WTC11 (cell line): ENCODE measurements around the gene FPR2. TPM values are rescaled to one million over a fixed set of nuclear protein-coding genes. Genes with fewer than 3 reads are reported as not detected.

Experiments
- ATAC-seq: fragments of 200-7000 bp; cut with Tn5 transposase; 2 replicates; pipeline ENCODE4 v1.10.0; 2021; ENCODE audit warnings: mild to moderate bottlenecking, moderate library complexity
- CTCF ChIA-PET: fragments of 300-600 bp; sonication (Branson Sonifier 250); formaldehyde crosslinking; loops from one replicate; lab custom pipeline; 2021; ENCODE audit warnings: antibody characterized with exemption; lab: Charles Lee
- POLR2A ChIA-PET: fragments of 350-600 bp; sonication (Branson Sonifier 250); formaldehyde crosslinking; loops from one replicate; lab custom pipeline; 2021; ENCODE audit warnings: antibody characterized with exemption; lab: Charles Lee
- DNase-seq: peaks from one replicate; pipeline ENCODE4 v3.0.0; 2021; ENCODE audit warnings: low spot score
- H3K27ac Mint-ChIP-seq: 2 replicates; pipeline ENCODE4 v1.8.0; 2021; ENCODE audit warnings: mixed read lengths
- H3K27me3 Mint-ChIP-seq: 2 replicates; pipeline ENCODE4 v1.8.0; 2021; ENCODE audit warnings: low read depth, mild to moderate bottlenecking, moderate library complexity, mixed read lengths
- H3K36me3 Mint-ChIP-seq: 2 replicates; pipeline ENCODE4 v1.8.0; 2021; ENCODE audit warnings: mixed read lengths
- H3K4me1 Mint-ChIP-seq: 2 replicates; pipeline ENCODE4 v1.8.0; 2022; ENCODE audit warnings: mixed read lengths
- H3K4me3 Mint-ChIP-seq: 2 replicates; pipeline ENCODE4 v1.8.0; 2021; ENCODE audit warnings: mild to moderate bottlenecking, moderate library complexity, mixed read lengths
- H3K9me3 Mint-ChIP-seq: 2 replicates; pipeline ENCODE4 v1.8.0; 2021; ENCODE audit warnings: mixed read lengths
- FOXP1 ChIP-seq: sonication (generic); formaldehyde crosslinking; IDR thresholded peaks from 2 replicates; pipeline ENCODE4 v1.8.0; 2022; ENCODE audit warnings: missing genetic modification reagents, mild to moderate bottlenecking, moderate library complexity, borderline replicate concordance
- JAZF1 ChIP-seq: fragments of 250-450 bp; sonication (Bioruptor Pico); IDR thresholded peaks from 2 replicates; pipeline ENCODE4 v1.9.0; 2021; ENCODE audit warnings: moderate library complexity, mild to moderate bottlenecking, inconsistent platforms
- JUN ChIP-seq: sonication (generic); formaldehyde crosslinking; IDR thresholded peaks from 2 replicates; pipeline ENCODE4 v1.8.0; 2023; ENCODE audit warnings: mild to moderate bottlenecking, missing genetic modification reagents
- NFATC4 ChIP-seq: fragments of 250-450 bp; sonication (Bioruptor Pico); IDR thresholded peaks from 2 replicates; pipeline ENCODE4 v1.9.0; 2021; ENCODE audit warnings: mild to moderate bottlenecking
- TEAD1 ChIP-seq: sonication (generic); formaldehyde crosslinking; IDR thresholded peaks from 2 replicates; pipeline ENCODE4 v1.8.0; 2022; ENCODE audit warnings: mild to moderate bottlenecking, missing genetic modification reagents
- ZNF219 ChIP-seq: sonication (generic); formaldehyde crosslinking; IDR thresholded peaks from 2 replicates; pipeline ENCODE4 v1.8.0; 2023; ENCODE audit warnings: missing genetic modification reagents, mild to moderate bottlenecking, borderline replicate concordance
- ZNF396 ChIP-seq: fragments of 250-450 bp; sonication (Bioruptor Pico); IDR thresholded peaks from 2 replicates; pipeline ENCODE4 v1.8.0; 2021; ENCODE audit warnings: mild to moderate bottlenecking, moderate library complexity, borderline replicate concordance
- total RNA-seq: library from RNA; stranded (reverse); gene quantifications from 3 replicates; pipeline ENCODE4 v1.2.3, GENCODE V29; 2021
- TF ChIP-seq, protein P1 (sequence below): fragments of 250-450 bp; sonication (Bioruptor Pico); IDR thresholded peaks from 2 replicates; pipeline ENCODE4 v1.9.0; 2021; ENCODE audit warnings: mild to moderate bottlenecking, borderline replicate concordance
- TF ChIP-seq, protein P2 (sequence below): fragments of 250-450 bp; sonication (Bioruptor Pico); conservative IDR thresholded peaks from 2 replicates; pipeline ENCODE4 v1.9.0; 2021; ENCODE audit warnings: mild to moderate bottlenecking
- TF ChIP-seq, protein P3 (sequence below): sonication (generic); formaldehyde crosslinking; conservative IDR thresholded peaks from 2 replicates; pipeline ENCODE4 v1.8.1; 2023; ENCODE audit warnings: mild to moderate bottlenecking, low read depth, missing genetic modification reagents, moderate library complexity
- TF ChIP-seq, protein P4 (sequence below): sonication (generic); formaldehyde crosslinking; IDR thresholded peaks from 2 replicates; pipeline ENCODE4 v1.8.0; 2022; ENCODE audit warnings: mild to moderate bottlenecking, missing genetic modification reagents
- TF ChIP-seq, protein P5 (sequence below): sonication (generic); formaldehyde crosslinking; IDR thresholded peaks from 2 replicates; pipeline ENCODE4 v1.8.1; 2023; ENCODE audit warnings: mild to moderate bottlenecking, missing genetic modification reagents, moderate library complexity
- TF ChIP-seq, protein P6 (sequence below): sonication (generic); formaldehyde crosslinking; IDR thresholded peaks from 2 replicates; pipeline ENCODE4 v1.8.1; 2023; ENCODE audit warnings: mild to moderate bottlenecking, missing genetic modification reagents, moderate library complexity
- TF ChIP-seq, protein P7 (sequence below): sonication (generic); formaldehyde crosslinking; IDR thresholded peaks from 2 replicates; pipeline ENCODE4 v1.8.0; 2023; ENCODE audit warnings: missing genetic modification reagents
- TF ChIP-seq, protein P8 (sequence below): sonication (generic); formaldehyde crosslinking; conservative IDR thresholded peaks from 2 replicates; pipeline ENCODE4 v1.8.1; 2022; ENCODE audit warnings: mild to moderate bottlenecking, missing genetic modification reagents
- TF ChIP-seq, protein P9 (sequence below): sonication (generic); formaldehyde crosslinking; IDR thresholded peaks from 2 replicates; pipeline ENCODE4 v1.8.1; 2022; ENCODE audit warnings: mild to moderate bottlenecking, moderate library complexity, missing genetic modification reagents
- TF ChIP-seq, protein P10 (sequence below): fragments of 250-450 bp; sonication (Bioruptor Pico); IDR thresholded peaks from 2 replicates; pipeline ENCODE4 v1.9.0; 2021; ENCODE audit warnings: mild to moderate bottlenecking

The FPR2 gene
- total RNA-seq, 1 experiment from 2014 or later: 0.31 TPM

DNA sequence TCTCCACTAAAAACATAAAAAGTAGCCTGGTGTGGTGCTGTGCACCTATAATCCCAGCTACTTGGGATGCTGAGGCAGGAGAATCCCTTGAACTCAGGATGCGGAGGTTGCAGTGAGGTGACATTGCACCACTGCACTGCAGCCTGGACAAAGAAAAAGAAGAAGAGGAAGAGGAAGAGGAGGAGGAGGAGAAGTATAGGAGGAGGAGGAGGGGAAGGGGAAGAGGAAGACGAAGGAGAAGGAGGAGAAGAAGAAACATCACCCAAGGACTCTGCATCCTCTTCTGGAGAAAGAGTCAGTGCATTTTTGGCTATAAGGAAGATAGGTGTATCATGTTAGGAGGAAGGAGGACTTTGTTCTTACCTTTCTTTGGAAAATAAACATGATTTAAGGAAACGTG is 21.0 kb downstream of the FPR2 start:
- Mint-ChIP-seq H3K4me1 (peaks cover 8% of the 10 kb centered on the region), H3K4me3 (no peak overlapping the region), H3K27me3 (peaks cover 25% of the 10 kb centered on the region), H3K9me3 (no peaks in the 10 kb centered on the region), H3K36me3 (no peaks in the 10 kb centered on the region), H3K27ac (no peak overlapping the region)
- POLR2A ChIA-PET: no interaction called here
- ATAC-seq (no peak), DNase-seq (no peak)
- CTCF ChIA-PET: interaction anchor here (0.6 kb wide), 1 partner anchor 121 kb away, joined by 3 read pairs; no protein-coding TSS in a partner anchor
- TF ChIP-seq FOXP1 (no peak), ZNF219 (CRISPR knock-in tag) (no peak), ZNF396 (CRISPR knock-in tag) (no peak), TEAD1 (CRISPR knock-in tag) (no peak), JUN (CRISPR knock-in tag) (no peak), NFATC4 (CRISPR knock-in tag) (no peak), JAZF1 (no peak)
- TF ChIP-seq, protein P1, sequence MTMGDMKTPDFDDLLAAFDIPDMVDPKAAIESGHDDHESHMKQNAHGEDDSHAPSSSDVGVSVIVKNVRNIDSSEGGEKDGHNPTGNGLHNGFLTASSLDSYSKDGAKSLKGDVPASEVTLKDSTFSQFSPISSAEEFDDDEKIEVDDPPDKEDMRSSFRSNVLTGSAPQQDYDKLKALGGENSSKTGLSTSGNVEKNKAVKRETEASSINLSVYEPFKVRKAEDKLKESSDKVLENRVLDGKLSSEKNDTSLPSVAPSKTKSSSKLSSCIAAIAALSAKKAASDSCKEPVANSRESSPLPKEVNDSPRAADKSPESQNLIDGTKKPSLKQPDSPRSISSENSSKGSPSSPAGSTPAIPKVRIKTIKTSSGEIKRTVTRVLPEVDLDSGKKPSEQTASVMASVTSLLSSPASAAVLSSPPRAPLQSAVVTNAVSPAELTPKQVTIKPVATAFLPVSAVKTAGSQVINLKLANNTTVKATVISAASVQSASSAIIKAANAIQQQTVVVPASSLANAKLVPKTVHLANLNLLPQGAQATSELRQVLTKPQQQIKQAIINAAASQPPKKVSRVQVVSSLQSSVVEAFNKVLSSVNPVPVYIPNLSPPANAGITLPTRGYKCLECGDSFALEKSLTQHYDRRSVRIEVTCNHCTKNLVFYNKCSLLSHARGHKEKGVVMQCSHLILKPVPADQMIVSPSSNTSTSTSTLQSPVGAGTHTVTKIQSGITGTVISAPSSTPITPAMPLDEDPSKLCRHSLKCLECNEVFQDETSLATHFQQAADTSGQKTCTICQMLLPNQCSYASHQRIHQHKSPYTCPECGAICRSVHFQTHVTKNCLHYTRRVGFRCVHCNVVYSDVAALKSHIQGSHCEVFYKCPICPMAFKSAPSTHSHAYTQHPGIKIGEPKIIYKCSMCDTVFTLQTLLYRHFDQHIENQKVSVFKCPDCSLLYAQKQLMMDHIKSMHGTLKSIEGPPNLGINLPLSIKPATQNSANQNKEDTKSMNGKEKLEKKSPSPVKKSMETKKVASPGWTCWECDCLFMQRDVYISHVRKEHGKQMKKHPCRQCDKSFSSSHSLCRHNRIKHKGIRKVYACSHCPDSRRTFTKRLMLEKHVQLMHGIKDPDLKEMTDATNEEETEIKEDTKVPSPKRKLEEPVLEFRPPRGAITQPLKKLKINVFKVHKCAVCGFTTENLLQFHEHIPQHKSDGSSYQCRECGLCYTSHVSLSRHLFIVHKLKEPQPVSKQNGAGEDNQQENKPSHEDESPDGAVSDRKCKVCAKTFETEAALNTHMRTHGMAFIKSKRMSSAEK (CRISPR knock-in tag): no peak
- TF ChIP-seq, protein P2, sequence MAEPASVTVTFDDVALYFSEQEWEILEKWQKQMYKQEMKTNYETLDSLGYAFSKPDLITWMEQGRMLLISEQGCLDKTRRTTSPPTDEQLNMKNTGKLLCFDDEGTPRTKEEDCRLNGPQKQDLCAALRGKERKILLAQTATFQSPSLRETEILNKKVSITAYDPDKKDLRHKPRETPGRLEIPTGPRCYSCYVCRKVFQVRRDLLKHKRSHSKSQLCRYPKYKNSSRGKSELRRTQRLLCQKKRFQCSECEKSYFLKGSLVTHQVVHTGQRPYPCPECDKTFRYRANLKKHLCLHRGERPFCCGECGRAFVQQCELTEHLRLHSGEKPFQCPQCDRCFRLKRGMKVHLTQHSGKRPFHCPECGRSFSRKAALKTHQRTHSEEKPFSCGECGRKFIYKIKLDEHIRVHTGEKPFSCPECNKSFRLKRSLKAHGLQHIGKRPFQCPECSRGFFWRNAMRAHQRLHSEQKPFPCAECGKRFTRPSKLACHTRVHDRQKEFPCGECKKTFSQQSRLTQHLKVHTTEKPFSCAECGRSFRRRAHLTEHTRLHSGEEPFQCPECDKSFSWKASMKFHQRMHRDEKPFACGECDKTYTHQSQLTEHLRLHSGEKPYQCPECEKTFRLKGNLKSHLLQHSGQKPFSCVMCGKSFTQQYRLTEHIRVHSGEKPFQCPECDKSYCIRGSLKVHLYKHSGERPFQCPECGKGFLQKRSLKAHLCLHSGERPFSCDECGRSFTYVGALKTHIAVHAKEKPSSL (CRISPR knock-in tag): no peak
- TF ChIP-seq, protein P3, sequence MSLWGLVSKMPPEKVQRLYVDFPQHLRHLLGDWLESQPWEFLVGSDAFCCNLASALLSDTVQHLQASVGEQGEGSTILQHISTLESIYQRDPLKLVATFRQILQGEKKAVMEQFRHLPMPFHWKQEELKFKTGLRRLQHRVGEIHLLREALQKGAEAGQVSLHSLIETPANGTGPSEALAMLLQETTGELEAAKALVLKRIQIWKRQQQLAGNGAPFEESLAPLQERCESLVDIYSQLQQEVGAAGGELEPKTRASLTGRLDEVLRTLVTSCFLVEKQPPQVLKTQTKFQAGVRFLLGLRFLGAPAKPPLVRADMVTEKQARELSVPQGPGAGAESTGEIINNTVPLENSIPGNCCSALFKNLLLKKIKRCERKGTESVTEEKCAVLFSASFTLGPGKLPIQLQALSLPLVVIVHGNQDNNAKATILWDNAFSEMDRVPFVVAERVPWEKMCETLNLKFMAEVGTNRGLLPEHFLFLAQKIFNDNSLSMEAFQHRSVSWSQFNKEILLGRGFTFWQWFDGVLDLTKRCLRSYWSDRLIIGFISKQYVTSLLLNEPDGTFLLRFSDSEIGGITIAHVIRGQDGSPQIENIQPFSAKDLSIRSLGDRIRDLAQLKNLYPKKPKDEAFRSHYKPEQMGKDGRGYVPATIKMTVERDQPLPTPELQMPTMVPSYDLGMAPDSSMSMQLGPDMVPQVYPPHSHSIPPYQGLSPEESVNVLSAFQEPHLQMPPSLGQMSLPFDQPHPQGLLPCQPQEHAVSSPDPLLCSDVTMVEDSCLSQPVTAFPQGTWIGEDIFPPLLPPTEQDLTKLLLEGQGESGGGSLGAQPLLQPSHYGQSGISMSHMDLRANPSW (CRISPR knock-in tag): no peak
- TF ChIP-seq, protein P4, sequence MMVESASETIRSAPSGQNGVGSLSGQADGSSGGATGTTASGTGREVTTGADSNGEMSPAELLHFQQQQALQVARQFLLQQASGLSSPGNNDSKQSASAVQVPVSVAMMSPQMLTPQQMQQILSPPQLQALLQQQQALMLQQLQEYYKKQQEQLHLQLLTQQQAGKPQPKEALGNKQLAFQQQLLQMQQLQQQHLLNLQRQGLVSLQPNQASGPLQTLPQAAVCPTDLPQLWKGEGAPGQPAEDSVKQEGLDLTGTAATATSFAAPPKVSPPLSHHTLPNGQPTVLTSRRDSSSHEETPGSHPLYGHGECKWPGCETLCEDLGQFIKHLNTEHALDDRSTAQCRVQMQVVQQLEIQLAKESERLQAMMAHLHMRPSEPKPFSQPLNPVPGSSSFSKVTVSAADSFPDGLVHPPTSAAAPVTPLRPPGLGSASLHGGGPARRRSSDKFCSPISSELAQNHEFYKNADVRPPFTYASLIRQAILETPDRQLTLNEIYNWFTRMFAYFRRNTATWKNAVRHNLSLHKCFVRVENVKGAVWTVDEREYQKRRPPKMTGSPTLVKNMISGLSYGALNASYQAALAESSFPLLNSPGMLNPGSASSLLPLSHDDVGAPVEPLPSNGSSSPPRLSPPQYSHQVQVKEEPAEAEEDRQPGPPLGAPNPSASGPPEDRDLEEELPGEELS (CRISPR knock-in tag): no peak
- TF ChIP-seq, protein P5, sequence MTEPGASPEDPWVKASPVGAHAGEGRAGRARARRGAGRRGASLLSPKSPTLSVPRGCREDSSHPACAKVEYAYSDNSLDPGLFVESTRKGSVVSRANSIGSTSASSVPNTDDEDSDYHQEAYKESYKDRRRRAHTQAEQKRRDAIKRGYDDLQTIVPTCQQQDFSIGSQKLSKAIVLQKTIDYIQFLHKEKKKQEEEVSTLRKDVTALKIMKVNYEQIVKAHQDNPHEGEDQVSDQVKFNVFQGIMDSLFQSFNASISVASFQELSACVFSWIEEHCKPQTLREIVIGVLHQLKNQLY (CRISPR knock-in tag): no peak
- TF ChIP-seq, protein P6, sequence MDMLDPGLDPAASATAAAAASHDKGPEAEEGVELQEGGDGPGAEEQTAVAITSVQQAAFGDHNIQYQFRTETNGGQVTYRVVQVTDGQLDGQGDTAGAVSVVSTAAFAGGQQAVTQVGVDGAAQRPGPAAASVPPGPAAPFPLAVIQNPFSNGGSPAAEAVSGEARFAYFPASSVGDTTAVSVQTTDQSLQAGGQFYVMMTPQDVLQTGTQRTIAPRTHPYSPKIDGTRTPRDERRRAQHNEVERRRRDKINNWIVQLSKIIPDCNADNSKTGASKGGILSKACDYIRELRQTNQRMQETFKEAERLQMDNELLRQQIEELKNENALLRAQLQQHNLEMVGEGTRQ (CRISPR knock-in tag): no peak
- TF ChIP-seq, protein P7, sequence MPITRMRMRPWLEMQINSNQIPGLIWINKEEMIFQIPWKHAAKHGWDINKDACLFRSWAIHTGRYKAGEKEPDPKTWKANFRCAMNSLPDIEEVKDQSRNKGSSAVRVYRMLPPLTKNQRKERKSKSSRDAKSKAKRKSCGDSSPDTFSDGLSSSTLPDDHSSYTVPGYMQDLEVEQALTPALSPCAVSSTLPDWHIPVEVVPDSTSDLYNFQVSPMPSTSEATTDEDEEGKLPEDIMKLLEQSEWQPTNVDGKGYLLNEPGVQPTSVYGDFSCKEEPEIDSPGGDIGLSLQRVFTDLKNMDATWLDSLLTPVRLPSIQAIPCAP (CRISPR knock-in tag): no peak
- TF ChIP-seq, protein P8, sequence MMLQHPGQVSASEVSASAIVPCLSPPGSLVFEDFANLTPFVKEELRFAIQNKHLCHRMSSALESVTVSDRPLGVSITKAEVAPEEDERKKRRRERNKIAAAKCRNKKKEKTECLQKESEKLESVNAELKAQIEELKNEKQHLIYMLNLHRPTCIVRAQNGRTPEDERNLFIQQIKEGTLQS (CRISPR knock-in tag): no peak
- TF ChIP-seq, protein P9, sequence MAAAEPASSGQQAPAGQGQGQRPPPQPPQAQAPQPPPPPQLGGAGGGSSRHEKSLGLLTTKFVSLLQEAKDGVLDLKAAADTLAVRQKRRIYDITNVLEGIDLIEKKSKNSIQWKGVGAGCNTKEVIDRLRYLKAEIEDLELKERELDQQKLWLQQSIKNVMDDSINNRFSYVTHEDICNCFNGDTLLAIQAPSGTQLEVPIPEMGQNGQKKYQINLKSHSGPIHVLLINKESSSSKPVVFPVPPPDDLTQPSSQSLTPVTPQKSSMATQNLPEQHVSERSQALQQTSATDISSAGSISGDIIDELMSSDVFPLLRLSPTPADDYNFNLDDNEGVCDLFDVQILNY (CRISPR knock-in tag): no peak
- TF ChIP-seq, protein P10, sequence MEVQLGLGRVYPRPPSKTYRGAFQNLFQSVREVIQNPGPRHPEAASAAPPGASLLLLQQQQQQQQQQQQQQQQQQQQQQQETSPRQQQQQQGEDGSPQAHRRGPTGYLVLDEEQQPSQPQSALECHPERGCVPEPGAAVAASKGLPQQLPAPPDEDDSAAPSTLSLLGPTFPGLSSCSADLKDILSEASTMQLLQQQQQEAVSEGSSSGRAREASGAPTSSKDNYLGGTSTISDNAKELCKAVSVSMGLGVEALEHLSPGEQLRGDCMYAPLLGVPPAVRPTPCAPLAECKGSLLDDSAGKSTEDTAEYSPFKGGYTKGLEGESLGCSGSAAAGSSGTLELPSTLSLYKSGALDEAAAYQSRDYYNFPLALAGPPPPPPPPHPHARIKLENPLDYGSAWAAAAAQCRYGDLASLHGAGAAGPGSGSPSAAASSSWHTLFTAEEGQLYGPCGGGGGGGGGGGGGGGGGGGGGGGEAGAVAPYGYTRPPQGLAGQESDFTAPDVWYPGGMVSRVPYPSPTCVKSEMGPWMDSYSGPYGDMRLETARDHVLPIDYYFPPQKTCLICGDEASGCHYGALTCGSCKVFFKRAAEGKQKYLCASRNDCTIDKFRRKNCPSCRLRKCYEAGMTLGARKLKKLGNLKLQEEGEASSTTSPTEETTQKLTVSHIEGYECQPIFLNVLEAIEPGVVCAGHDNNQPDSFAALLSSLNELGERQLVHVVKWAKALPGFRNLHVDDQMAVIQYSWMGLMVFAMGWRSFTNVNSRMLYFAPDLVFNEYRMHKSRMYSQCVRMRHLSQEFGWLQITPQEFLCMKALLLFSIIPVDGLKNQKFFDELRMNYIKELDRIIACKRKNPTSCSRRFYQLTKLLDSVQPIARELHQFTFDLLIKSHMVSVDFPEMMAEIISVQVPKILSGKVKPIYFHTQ: no peak
